ENCODE measurements around the gene PITPNM1.
A peak's percentile ranks its signal among the peaks of the same experiment; 100 is the strongest.

The PITPNM1 gene

DNA sequence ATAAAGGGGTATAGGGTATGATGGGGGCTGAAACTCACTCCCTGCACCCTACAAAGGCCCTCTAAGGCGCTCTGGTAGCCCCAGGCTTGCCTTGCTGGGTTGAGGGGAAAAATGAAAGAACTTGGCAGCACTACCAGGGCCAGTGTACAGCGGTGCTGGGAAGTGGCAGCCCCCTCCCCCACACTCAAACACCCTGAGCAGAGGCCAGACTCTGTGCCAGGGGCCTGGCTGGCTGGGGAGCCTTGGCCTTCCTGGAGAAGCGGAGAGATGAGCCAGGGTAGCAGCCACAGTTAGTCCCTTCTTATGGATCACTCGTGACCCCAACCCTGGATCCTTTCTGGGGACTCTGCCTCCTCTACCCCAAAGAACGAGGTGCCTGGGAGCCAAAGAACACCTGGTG, 38.8 kb downstream of the PITPNM1 start:
- TF ChIP-seq, protein P1, sequence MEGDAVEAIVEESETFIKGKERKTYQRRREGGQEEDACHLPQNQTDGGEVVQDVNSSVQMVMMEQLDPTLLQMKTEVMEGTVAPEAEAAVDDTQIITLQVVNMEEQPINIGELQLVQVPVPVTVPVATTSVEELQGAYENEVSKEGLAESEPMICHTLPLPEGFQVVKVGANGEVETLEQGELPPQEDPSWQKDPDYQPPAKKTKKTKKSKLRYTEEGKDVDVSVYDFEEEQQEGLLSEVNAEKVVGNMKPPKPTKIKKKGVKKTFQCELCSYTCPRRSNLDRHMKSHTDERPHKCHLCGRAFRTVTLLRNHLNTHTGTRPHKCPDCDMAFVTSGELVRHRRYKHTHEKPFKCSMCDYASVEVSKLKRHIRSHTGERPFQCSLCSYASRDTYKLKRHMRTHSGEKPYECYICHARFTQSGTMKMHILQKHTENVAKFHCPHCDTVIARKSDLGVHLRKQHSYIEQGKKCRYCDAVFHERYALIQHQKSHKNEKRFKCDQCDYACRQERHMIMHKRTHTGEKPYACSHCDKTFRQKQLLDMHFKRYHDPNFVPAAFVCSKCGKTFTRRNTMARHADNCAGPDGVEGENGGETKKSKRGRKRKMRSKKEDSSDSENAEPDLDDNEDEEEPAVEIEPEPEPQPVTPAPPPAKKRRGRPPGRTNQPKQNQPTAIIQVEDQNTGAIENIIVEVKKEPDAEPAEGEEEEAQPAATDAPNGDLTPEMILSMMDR (conservative IDR thresholded peaks at IDR 0.05; ENCODE audit: low read length): no peak
- no peak overlapping the region for H3K4me3 ChIP-seq (ENCODE audit: low read length)
- DNase-seq (ENCODE audit: low read depth): no peak

DNA sequence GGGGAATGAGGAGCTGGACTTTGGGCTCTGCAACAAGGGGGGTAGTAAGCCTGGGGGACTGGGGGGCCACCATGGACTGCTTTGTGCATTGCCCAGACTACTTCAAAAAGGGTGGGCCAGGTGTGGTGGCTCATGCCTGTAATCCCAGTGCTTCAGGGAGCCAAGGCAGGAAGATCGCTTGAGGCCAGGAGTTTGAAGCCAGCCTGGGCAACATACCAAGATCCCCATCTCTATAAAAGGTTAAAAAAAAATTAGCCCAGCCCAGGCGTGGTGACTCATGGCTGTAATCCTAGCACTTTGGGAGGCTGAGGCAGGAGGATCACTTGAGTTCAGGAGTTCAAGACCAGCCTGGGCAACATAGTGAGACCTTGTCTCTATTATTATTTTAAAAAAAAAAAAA, 39.6 kb downstream of the PITPNM1 start:
- peak; percentile 11 for DNase-seq (ENCODE audit: low read depth)
- H3K4me3 ChIP-seq (ENCODE audit: low read length): peak overlapping the region; percentile 70; the same call in 1 of the 2 replicates

DNA sequence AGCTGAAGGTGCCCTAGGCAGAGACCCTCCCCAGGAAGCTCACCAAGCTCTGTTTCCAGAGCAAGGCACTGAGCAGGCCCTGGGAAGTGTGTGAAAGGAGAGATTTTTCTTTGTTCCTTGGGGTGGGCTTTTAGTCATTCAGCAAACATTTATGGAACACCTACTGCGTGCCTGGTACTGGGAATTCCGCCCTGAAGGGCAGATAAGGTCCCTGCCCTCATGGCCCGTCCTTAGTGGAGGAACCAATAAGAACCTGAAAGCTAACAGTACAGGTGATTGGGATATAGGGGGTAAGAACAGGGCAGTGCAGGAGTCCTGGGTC, 40.0 kb downstream of the PITPNM1 start:
- TF ChIP-seq, protein P1 (conservative IDR thresholded peaks at IDR 0.05; ENCODE audit: low read length): no peak
- no peak for DNase-seq (ENCODE audit: low read depth)
- H3K4me3 ChIP-seq (ENCODE audit: low read length): peak overlapping the region; percentile 70

DNA sequence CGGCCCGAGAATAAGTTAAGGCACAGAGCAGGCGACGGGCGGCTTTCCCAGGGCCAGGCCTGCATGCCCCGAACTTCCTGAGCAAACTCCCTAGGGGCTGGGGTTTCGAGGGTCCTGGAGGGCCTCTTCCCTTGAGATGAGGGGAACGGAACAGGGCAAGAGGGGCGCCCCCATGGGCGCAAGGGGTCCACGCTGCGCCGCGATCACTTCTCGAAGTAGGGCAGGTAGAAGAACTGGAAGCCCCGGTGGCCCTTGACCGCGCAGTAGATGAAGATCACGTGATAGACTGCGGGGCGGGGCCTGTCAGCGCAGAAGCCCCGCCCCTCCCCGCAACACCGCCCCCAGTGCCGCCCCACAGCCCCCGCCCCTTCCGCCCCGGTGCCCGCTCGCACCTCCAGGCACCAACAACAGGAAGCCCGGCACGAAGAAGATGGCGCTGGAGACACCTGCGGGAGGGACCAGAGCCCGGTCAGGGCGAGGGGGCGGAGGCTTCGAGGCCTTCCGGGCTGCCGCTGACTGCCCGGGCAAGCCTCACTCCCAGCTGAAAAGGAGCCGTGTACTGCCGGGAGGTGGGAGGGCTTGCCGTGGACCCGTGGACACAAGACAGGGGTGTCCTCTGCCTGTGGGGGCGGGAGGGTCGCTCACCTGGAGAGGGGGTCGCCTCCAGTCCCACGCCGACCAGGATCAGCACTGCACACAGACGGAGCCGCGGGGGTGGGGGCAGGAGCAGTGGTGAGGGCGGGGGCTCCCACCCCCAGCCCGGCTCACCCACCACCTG, 40.6 kb downstream of the PITPNM1 start:
- H3K4me3 ChIP-seq (ENCODE audit: low read length): peak overlapping the region; percentile 70
- DNase-seq (ENCODE audit: low read depth): peak; percentile 57
- TF ChIP-seq, protein P1 (conservative IDR thresholded peaks at IDR 0.05; ENCODE audit: low read length): no peak

DNA sequence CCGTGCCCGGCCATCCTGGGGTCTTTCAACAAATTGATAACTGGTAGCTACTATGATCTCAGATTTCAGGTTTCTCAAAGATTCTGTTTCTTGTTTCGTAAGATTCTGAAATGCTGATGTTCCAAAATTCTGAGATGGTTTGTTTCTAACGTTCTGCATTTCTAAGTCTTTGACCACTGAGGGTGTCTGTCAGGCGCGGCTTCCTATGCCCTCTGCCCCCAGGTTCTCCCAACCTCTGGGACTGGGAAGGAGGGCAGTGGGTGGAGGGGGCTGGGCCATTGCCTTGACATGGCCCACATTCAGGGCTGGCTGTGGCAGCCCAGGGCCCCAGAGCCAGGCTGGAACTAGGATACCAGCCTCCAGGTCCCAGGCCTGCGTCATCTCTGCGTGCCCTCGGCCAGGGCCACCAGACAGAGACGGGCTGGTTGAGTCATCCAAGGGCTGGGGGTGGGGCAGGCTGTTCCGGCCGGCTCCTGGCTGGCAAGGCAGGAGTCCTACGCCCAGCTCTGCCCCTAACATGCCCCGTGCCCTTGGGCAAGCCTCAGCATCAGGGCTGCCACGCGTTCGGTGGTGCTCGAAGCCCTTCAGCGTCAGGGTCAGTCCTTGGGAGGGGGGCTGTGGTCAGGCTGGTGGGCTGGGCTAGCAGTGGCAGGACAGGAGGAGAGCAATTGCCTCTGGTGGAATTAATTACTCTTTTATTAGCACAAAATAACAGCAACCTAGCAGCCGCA, 41.3 kb downstream of the PITPNM1 start:
- TF ChIP-seq, protein P1 (conservative IDR thresholded peaks at IDR 0.05; ENCODE audit: low read length): no peak
- peak; percentile 41 for DNase-seq (ENCODE audit: low read depth)
- peak overlapping the region; percentile 52 for H3K4me3 ChIP-seq (ENCODE audit: low read length)

DNA sequence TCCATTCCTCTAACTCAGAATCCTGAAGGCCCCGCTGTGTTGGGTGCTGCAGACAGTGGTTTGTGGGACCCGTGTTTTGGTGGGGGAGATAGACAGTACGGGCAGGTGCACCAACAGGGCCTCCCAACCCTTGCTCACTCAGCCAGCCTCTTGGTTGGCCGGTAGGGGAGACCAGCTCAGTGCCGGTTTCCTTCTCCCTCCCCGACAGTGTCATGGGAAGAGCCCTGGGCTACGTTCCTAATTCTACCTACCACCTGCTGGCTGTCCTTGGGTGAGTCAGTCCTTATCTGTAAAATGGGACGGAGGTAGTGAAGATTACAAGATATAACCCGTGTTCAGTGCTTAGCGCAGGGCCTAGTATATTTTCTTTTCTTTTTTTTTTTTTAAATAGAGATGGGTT, 42.0 kb downstream of the PITPNM1 start:
- TF ChIP-seq, protein P1 (conservative IDR thresholded peaks at IDR 0.05; ENCODE audit: low read length): no peak
- no peak overlapping the region for H3K4me3 ChIP-seq (ENCODE audit: low read length)
- DNase-seq (ENCODE audit: low read depth): no peak

DNA sequence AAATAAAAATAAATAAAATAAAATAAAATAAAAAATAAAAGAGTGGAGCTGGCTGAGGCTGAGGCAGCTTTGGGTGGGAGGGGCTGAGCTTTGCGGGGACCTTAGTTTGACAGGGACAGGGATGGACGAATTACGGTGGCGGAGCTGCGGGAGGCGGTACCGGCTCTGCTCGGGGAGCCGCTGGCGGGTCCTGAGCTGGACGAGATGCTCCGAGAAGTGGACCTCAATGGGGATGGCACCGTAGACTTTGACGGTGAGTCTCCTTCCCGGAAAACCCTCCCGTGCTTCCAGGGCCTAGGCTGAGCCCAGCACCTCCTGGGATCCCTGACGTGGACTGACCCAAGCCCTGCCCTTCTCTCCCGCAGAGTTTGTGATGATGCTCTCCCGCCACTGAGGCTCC, 46.9 kb downstream of the PITPNM1 start:
- DNase-seq (ENCODE audit: low read depth): no peak
- TF ChIP-seq, protein P1 (conservative IDR thresholded peaks at IDR 0.05; ENCODE audit: low read length): no peak
- H3K4me3 ChIP-seq (ENCODE audit: low read length): no peak overlapping the region
